Activated T-cell treated with anti-CD3 and anti-CD28 coated beads for 1 hour (primary cell): ENCODE data around the gene ARL10.

Source experiments
- DNase-seq: peaks from one replicate; pipeline ENCODE4 v3.0.0-alpha.2; 2020; ENCODE audit warnings: low read depth

ARL10 gene

GRCh38 chr5:176361437-176362232 lies 3.7 kb upstream of the ARL10 start, which contains the start of gene KIAA1191:
Gene KIAA1191 (minus strand): TSS chr5:176361764. CDS start chr5:176359508, 2,256 bp downstream.
- peak; percentile 91 for DNase-seq

GRCh38 chr5:176362233-176362490 lies 3.1 kb upstream of the ARL10 start:
- DNase-seq, result no peak

GRCh38 chr5:176364765-176365350 lies 429 bp upstream of the ARL10 start:
- no peak for DNase-seq

- DNase-seq, result no peak
Measured at GRCh38 chr5:176366232-176366894, 1.1 kb downstream of the ARL10 start.

- no peak for DNase-seq
Measured at GRCh38 chr5:176368726-176369125, 3.4 kb downstream of the ARL10 start.

GRCh38 chr5:176369934-176370711 lies 4.8 kb downstream of the ARL10 start:
- DNase-seq, result no peak

GRCh38 chr5:176371621-176372539 lies 6.6 kb downstream of the ARL10 start:
- DNase-seq, result no peak

- DNase-seq, result no peak
Measured at GRCh38 chr5:176373100-176373818, 8.0 kb downstream of the ARL10 start.

GRCh38 chr5:176379881-176380280 lies 14.6 kb downstream of the ARL10 start:
- no peak for DNase-seq

- DNase-seq, result no peak
Measured at GRCh38 chr5:176381423-176381822, 16.1 kb downstream of the ARL10 start.

- no peak for DNase-seq
Measured at GRCh38 chr5:176381979-176382378, 16.7 kb downstream of the ARL10 start.

GRCh38 chr5:176382721-176383120 lies 17.4 kb downstream of the ARL10 start:
- DNase-seq, result no peak

GRCh38 chr5:176383248-176383905 lies 18.1 kb downstream of the ARL10 start:
- DNase-seq, result no peak

- DNase-seq, result no peak
Measured at GRCh38 chr5:176383961-176384360, 18.7 kb downstream of the ARL10 start.

GRCh38 chr5:176384366-176384930 lies 19.2 kb downstream of the ARL10 start:
- DNase-seq, result no peak

- DNase-seq, result no peak
Measured at GRCh38 chr5:176384991-176385390, 19.7 kb downstream of the ARL10 start.

GRCh38 chr5:176386491-176386890 lies 21.2 kb downstream of the ARL10 start:
- DNase-seq, result no peak

GRCh38 chr5:176387384-176387925 lies 22.2 kb downstream of the ARL10 start:
- no peak for DNase-seq

GRCh38 chr5:176388003-176388443 lies 22.7 kb downstream of the ARL10 start:
- no peak for DNase-seq
